ENCODE data around the gene ITGA8. TPM values are rescaled to one million over a fixed set of nuclear protein-coding genes. Genes with fewer than 3 reads are reported as not detected.

Gene ITGA8
- total and polyA plus RNA-seq, 9 donors = 3.5 to 58.0 (median 6.8) TPM

DNA sequence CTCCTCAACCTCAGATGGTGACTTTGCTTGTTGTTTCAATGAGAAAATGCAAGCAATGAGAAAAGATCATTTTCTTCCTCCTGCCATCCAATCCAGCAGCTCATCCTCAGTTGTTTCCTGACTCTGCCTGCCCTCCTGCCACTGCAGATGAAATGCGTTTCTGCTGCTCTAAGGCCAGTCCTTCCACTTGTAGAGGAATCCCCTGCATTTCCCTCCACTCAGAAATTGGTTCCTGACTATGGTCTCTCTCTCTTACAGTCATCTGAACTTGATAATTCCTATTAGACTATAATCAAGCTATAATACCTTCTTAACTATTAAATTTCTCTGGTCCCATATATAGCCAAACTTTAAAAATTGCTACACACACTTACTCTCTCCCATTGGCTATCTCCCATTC lies 14.4 kb downstream of the ITGA8 start:
- no peak for TF ChIP-seq POLR2A (IDR thresholded peaks at IDR 0.05)
- H3K27ac ChIP-seq = no peak overlapping the region
- 76 to 97% (median 95%) methylated on average over 1 of the region's 1 CpG for WGBS, 3 donors
- intact Hi-C loops (cut with DNase I) = loop anchor here in 1 of 4 donors (10.0 kb wide), 1 partner anchor 250 kb away; no protein-coding TSS in a partner anchor
- H3K36me3 ChIP-seq = no peaks in the 10 kb centered on the region
- no peaks in the 10 kb centered on the region for H3K4me1 ChIP-seq (ENCODE audit: insufficient read depth)
- DNase-seq = no peak
- no peaks in the 10 kb centered on the region for H3K27me3 ChIP-seq
- H3K4me3 ChIP-seq = no peak overlapping the region
- no peaks in the 10 kb centered on the region for H3K9me3 ChIP-seq

DNA sequence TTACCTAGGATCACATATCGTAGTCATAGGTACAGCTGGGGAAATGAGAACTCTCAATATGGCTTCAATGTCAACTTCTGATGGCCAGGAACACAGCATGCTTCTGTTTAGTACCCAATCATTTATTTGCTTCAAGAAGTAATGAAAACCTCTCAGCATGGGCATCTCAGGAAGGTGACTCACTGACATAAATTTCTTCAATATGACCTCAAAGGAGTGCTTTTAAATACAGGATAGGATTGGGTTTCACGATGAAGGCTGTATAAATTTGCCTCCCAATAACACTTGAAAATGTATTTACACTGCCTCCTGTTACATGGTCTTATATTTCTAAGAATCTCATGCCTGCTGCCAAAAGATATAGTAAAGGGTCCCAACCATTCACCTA lies 15.1 kb downstream of the ITGA8 start:
- Histone ChIP-seq H3K27me3 (no peaks in the 10 kb centered on the region), H3K9me3 (no peaks in the 10 kb centered on the region), H3K27ac (no peak overlapping the region), H3K36me3 (no peaks in the 10 kb centered on the region), H3K4me3 (no peak overlapping the region), H3K4me1 (ENCODE audit: insufficient read depth) (no peaks in the 10 kb centered on the region)
- WGBS, 3 donors = 84 to 87% (median 85%) methylated on average over 2 of the region's 2 CpGs
- TF ChIP-seq EP300 (IDR thresholded peaks at IDR 0.05) = no peak
- TF ChIP-seq, protein P1, sequence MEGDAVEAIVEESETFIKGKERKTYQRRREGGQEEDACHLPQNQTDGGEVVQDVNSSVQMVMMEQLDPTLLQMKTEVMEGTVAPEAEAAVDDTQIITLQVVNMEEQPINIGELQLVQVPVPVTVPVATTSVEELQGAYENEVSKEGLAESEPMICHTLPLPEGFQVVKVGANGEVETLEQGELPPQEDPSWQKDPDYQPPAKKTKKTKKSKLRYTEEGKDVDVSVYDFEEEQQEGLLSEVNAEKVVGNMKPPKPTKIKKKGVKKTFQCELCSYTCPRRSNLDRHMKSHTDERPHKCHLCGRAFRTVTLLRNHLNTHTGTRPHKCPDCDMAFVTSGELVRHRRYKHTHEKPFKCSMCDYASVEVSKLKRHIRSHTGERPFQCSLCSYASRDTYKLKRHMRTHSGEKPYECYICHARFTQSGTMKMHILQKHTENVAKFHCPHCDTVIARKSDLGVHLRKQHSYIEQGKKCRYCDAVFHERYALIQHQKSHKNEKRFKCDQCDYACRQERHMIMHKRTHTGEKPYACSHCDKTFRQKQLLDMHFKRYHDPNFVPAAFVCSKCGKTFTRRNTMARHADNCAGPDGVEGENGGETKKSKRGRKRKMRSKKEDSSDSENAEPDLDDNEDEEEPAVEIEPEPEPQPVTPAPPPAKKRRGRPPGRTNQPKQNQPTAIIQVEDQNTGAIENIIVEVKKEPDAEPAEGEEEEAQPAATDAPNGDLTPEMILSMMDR (IDR thresholded peaks at IDR 0.05) = no peak
- TF ChIP-seq POLR2A (IDR thresholded peaks at IDR 0.05) = no peak
- intact Hi-C loops (cut with DNase I) = loop anchor here in 1 of 4 donors (10.0 kb wide), 1 partner anchor 250 kb away; no protein-coding TSS in a partner anchor
- DNase-seq = no peak

DNA sequence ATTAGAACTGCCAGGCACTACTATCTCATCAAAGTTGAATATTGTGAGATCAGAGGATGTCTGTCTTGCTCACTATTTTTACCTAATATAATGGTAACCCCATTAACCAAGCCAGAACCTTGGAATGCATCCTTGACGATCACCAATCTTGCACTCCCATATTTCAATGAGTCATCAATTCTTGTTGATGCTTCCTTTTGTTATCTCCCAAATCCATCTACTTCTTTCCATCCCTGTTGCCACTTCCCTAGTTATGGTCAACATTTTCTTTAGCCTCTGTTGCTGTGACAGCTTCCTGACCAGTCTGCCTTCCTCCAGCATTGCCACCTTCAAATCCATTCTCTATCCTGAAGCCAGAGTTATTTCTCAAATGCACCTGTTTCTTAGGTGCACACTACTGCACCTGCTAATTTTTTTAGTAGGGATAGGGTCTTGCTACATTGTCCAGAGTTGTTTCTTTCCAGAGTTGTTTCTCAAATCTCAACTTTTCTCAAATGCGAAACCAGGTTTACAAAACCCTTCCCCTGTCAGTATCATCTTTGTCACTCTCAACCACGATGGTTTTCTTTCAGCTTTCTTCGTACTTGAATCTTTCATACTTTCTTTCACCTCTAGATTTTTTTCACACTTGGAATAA lies 15.7 kb downstream of the ITGA8 start:
- Histone ChIP-seq H3K4me3 (no peak overlapping the region), H3K4me1 (ENCODE audit: insufficient read depth) (no peaks in the 10 kb centered on the region)
- TF ChIP-seq EP300 (IDR thresholded peaks at IDR 0.05) = no peak
- TF ChIP-seq POLR2A (IDR thresholded peaks at IDR 0.05) = no peak
- TF ChIP-seq, protein P1 (IDR thresholded peaks at IDR 0.05) = no peak

DNA sequence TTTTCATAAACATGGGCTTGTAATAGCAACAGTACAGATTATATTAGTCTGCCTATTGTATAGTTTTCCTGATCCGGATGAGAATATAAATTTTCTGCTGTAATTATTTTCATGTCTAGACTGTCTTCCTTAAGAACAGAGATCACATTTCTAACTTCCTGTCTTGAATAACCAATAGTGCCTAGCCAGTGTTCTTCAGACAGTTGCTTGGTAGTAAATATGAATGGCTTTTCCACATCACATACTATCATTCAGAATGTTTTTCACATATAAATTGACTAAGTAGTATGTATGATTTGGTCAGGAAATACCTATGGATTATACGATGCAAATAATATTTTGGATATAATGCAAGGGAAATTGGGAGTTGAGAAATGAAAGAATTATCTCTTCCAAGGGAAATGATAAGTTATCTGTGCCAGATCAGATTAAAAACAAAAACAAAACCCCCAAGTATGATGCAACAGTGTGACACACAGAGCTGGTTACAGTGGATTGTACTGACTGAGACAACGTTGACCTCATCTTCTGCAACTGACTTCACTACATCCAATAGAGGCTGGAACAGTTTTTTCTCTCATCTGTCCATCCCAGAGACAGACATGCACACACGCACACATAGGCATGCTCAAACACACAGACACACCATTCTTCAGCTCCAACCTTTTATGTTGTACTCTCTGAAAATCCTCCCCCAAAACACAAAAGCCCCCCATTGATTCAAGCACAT lies 16.4 kb downstream of the ITGA8 start:
- Histone ChIP-seq H3K36me3 (no peaks in the 10 kb centered on the region), H3K27me3 (no peaks in the 10 kb centered on the region), H3K4me3 (no peak overlapping the region), H3K27ac (no peak overlapping the region), H3K4me1 (ENCODE audit: insufficient read depth) (no peaks in the 10 kb centered on the region), H3K9me3 (no peaks in the 10 kb centered on the region)
- 76 to 81% (median 81%) methylated on average over 4 of the region's 4 CpGs for WGBS, 3 donors
- intact Hi-C loops (cut with DNase I) = loop anchor here in 1 of 4 donors (10.0 kb wide), 1 partner anchor 249 kb away; no protein-coding TSS in a partner anchor
- no peak for DNase-seq
- TF ChIP-seq EP300 (IDR thresholded peaks at IDR 0.05) = no peak
- TF ChIP-seq, protein P1 (IDR thresholded peaks at IDR 0.05) = no peak
- no peak for TF ChIP-seq POLR2A (IDR thresholded peaks at IDR 0.05)

More for the DNA sequence above, 15.7 kb downstream of the ITGA8 start:
- no peak for DNase-seq
- Histone ChIP-seq H3K9me3 (no peaks in the 10 kb centered on the region), H3K27ac (no peak overlapping the region), H3K27me3 (no peaks in the 10 kb centered on the region), H3K36me3 (no peaks in the 10 kb centered on the region)
- intact Hi-C loops (cut with DNase I) = loop anchor here in 1 of 4 donors (10.0 kb wide), 1 partner anchor 249 kb away; no protein-coding TSS in a partner anchor
- 87 to 92% (median 90%) methylated on average over 4 of the region's 4 CpGs for WGBS, 3 donors

Data from ovary (tissue), 9 donors.